Measurements from ENCODE around the gene DUSP14. TPM values are rescaled to one million over a fixed set of nuclear protein-coding genes. Genes with fewer than 3 reads are reported as not detected.

Gene DUSP14
- total RNA-seq, 1 donor from 2014 or later = 17.3 TPM

GRCh38 chr17:37465069-37465616, 24.5 kb upstream of the DUSP14 start:
- peaks cover 9% of the 10 kb centered on the region for H3K4me1 Mint-ChIP-seq
- no peak for TF ChIP-seq EZH2phosphoT487 (IDR thresholded peaks at IDR 0.05)
- no peak for TF ChIP-seq CTCF (IDR thresholded peaks at IDR 0.05)
- TF ChIP-seq EZH2 (IDR thresholded peaks at IDR 0.05) = no peak
- peaks cover 22% of the 10 kb centered on the region for H3K36me3 Mint-ChIP-seq
- H3K9me3 ChIP-seq (ENCODE audit: low read depth) = no peaks in the 10 kb centered on the region
- no peak overlapping the region for H3K9ac ChIP-seq
- no peak overlapping the region for H3K4me3 Mint-ChIP-seq
- H3K9me3 Mint-ChIP-seq = no peaks in the 10 kb centered on the region
- no peak overlapping the region for H3K4me2 ChIP-seq
- no peak for DNase-seq (ENCODE audit: low spot score)
- H3K4me3 ChIP-seq = no peak overlapping the region
- no peaks in the 10 kb centered on the region for H3K79me2 ChIP-seq (ENCODE audit: low read depth)
- H3K4me1 ChIP-seq = peaks cover 8% of the 10 kb centered on the region
- peaks cover 5% of the 10 kb centered on the region for H3F3A ChIP-seq (ENCODE audit: low read depth)
- peaks cover 5% of the 10 kb centered on the region for H3K36me3 ChIP-seq
- peaks cover 10% of the 10 kb centered on the region for H4K20me1 ChIP-seq (ENCODE audit: low read depth)
- H3K27ac ChIP-seq = no peak overlapping the region
- no peak overlapping the region for H3K27ac Mint-ChIP-seq
- H3K27me3 Mint-ChIP-seq (ENCODE audit: insufficient read depth, low read depth) = no peaks in the 10 kb centered on the region
- no peaks in the 10 kb centered on the region for H3K27me3 ChIP-seq
- H2AFZ ChIP-seq (replicated peaks) = no peak overlapping the region

- Histone ChIP-seq H3K4me3 (no peak overlapping the region), H3K9me3 (ENCODE audit: low read depth) (no peaks in the 10 kb centered on the region), H3K4me2 (no peak overlapping the region), H2AFZ (replicated peaks) (no peak overlapping the region), H3F3A (ENCODE audit: low read depth) (no peaks in the 10 kb centered on the region), H3K36me3 (peaks cover 6% of the 10 kb centered on the region), H3K79me2 (ENCODE audit: low read depth) (no peaks in the 10 kb centered on the region), H3K4me1 (no peaks in the 10 kb centered on the region), H3K27me3 (no peaks in the 10 kb centered on the region), H4K20me1 (ENCODE audit: low read depth) (no peaks in the 10 kb centered on the region), H3K27ac (no peak overlapping the region), H3K9ac (no peak overlapping the region)
- no peaks in the 10 kb centered on the region for H3K9me3 Mint-ChIP-seq
- H3K4me1 Mint-ChIP-seq = peaks cover 2% of the 10 kb centered on the region
- peaks cover 23% of the 10 kb centered on the region for H3K36me3 Mint-ChIP-seq
- H3K4me3 Mint-ChIP-seq = no peak overlapping the region
- no peak for DNase-seq (ENCODE audit: low spot score)
- H3K27ac Mint-ChIP-seq = no peak overlapping the region
- TF ChIP-seq EZH2 (IDR thresholded peaks at IDR 0.05) (no peak), CTCF (IDR thresholded peaks at IDR 0.05) (no peak), EZH2phosphoT487 (IDR thresholded peaks at IDR 0.05) (no peak)
- H3K27me3 Mint-ChIP-seq (ENCODE audit: insufficient read depth, low read depth) = no peaks in the 10 kb centered on the region
Observed at GRCh38 chr17:37466471-37466870, 23.2 kb upstream of the DUSP14 start.

DNA sequence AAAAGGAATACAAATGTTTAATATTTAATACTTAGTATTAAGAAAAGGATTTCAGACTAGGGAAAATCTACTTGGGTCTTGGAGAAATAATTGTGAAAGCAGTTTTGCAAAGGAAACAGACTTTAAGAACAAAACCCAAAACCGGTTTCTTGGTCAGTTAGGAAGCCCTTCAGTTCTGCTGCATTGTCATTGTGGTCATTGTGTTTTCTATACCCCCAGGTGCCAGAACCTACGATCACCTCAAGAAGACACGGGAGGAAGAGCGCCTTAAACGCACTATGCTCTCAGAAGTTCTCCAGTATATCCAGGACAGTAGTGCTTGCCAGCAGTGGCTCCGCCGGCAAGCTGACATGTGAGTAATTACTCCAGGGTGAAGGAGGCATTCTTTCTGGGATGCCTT, 19.5 kb upstream of the DUSP14 start:
- Mint-ChIP-seq H3K27ac (no peak overlapping the region), H3K36me3 (peaks cover 31% of the 10 kb centered on the region), H3K4me1 (no peaks in the 10 kb centered on the region), H3K9me3 (no peaks in the 10 kb centered on the region), H3K27me3 (ENCODE audit: insufficient read depth, low read depth) (no peaks in the 10 kb centered on the region), H3K4me3 (no peak overlapping the region)
- H4K20me1 ChIP-seq (ENCODE audit: low read depth) = no peaks in the 10 kb centered on the region
- peaks cover 3% of the 10 kb centered on the region for H3K36me3 ChIP-seq
- no peaks in the 10 kb centered on the region for H3K79me2 ChIP-seq (ENCODE audit: low read depth)
- no peak overlapping the region for H3K9ac ChIP-seq
- DNase-seq (ENCODE audit: low spot score) = no peak
- no peak overlapping the region for H2AFZ ChIP-seq (replicated peaks)
- no peak overlapping the region for H3K27ac ChIP-seq
- H3K4me2 ChIP-seq = no peak overlapping the region
- no peaks in the 10 kb centered on the region for H3K9me3 ChIP-seq (ENCODE audit: low read depth)
- H3K27me3 ChIP-seq = no peaks in the 10 kb centered on the region
- H3K4me3 ChIP-seq = no peak overlapping the region
- H3K4me1 ChIP-seq = no peaks in the 10 kb centered on the region
- H3F3A ChIP-seq (ENCODE audit: low read depth) = peaks cover 3% of the 10 kb centered on the region
- no peak for TF ChIP-seq EZH2phosphoT487 (IDR thresholded peaks at IDR 0.05)
- TF ChIP-seq CTCF (IDR thresholded peaks at IDR 0.05) = no peak
- no peak for TF ChIP-seq EZH2 (IDR thresholded peaks at IDR 0.05)
